Measurements from ENCODE around the gene FBN1.

FBN1 gene

GRCh38 chr15:48631176-48631770 is 14.2 kb downstream of the FBN1 start:
- Histone ChIP-seq H4K20me1 (ENCODE audit: insufficient read depth, low read length) (no peaks in the 10 kb centered on the region), H3K4me2 (ENCODE audit: low read length) (no peak overlapping the region), H3K9me3 (ENCODE audit: insufficient read depth, low read length) (no peaks in the 10 kb centered on the region), H3K4me1 (ENCODE audit: low read length) (0 out of 2 replicates have a peak, but pooled peaks cover 4% of the 10 kb centered on the region), H2AFZ (ENCODE audit: low read depth, low read length) (no peak overlapping the region), H3K27me3 (ENCODE audit: low read depth, low read length) (no peaks in the 10 kb centered on the region), H3K9ac (ENCODE audit: low read length) (no peak overlapping the region), H3K4me3 (ENCODE audit: low read length) (no peak overlapping the region), H3K36me3 (replicated peaks; ENCODE audit: low read depth, low read length) (no peaks in the 10 kb centered on the region), H3K79me2 (ENCODE audit: low read length) (no peaks in the 10 kb centered on the region), H3K27ac (ENCODE audit: low read length) (no peak overlapping the region)
- no peak for TF ChIP-seq EZH2phosphoT487 (IDR thresholded peaks at IDR 0.05; ENCODE audit: low read depth)
- no peak for TF ChIP-seq CTCF (IDR thresholded peaks at IDR 0.05; ENCODE audit: low read depth, low read length)

GRCh38 chr15:48630245-48630644 is 15.3 kb downstream of the FBN1 start:
- Histone ChIP-seq H2AFZ (ENCODE audit: low read depth, low read length) (no peak overlapping the region), H3K4me1 (ENCODE audit: low read length) (0 out of 2 replicates have a peak, but pooled peaks cover 4% of the 10 kb centered on the region), H3K79me2 (ENCODE audit: low read length) (no peaks in the 10 kb centered on the region), H4K20me1 (ENCODE audit: insufficient read depth, low read length) (no peaks in the 10 kb centered on the region), H3K27me3 (ENCODE audit: low read depth, low read length) (no peaks in the 10 kb centered on the region), H3K27ac (ENCODE audit: low read length) (no peak overlapping the region), H3K4me3 (ENCODE audit: low read length) (no peak overlapping the region), H3K9me3 (ENCODE audit: insufficient read depth, low read length) (no peaks in the 10 kb centered on the region), H3K4me2 (ENCODE audit: low read length) (no peak overlapping the region), H3K9ac (ENCODE audit: low read length) (no peak overlapping the region), H3K36me3 (replicated peaks; ENCODE audit: low read depth, low read length) (no peaks in the 10 kb centered on the region)
- TF ChIP-seq CTCF (IDR thresholded peaks at IDR 0.05; ENCODE audit: low read depth, low read length) (no peak), EZH2phosphoT487 (IDR thresholded peaks at IDR 0.05; ENCODE audit: low read depth) (no peak)

GRCh38 chr15:48628832-48629231 is 16.7 kb downstream of the FBN1 start:
- no peak for TF ChIP-seq EZH2phosphoT487 (IDR thresholded peaks at IDR 0.05; ENCODE audit: low read depth)
- no peak for TF ChIP-seq CTCF (IDR thresholded peaks at IDR 0.05; ENCODE audit: low read depth, low read length)
- Histone ChIP-seq H3K9ac (ENCODE audit: low read length) (no peak overlapping the region), H2AFZ (ENCODE audit: low read depth, low read length) (no peak overlapping the region), H3K9me3 (ENCODE audit: insufficient read depth, low read length) (no peaks in the 10 kb centered on the region), H4K20me1 (ENCODE audit: insufficient read depth, low read length) (no peaks in the 10 kb centered on the region), H3K27me3 (ENCODE audit: low read depth, low read length) (no peaks in the 10 kb centered on the region), H3K4me1 (ENCODE audit: low read length) (0 out of 2 replicates have a peak, but pooled peaks cover 4% of the 10 kb centered on the region), H3K27ac (ENCODE audit: low read length) (no peak overlapping the region), H3K36me3 (replicated peaks; ENCODE audit: low read depth, low read length) (no peaks in the 10 kb centered on the region), H3K4me3 (ENCODE audit: low read length) (no peak overlapping the region), H3K4me2 (ENCODE audit: low read length) (no peak overlapping the region), H3K79me2 (ENCODE audit: low read length) (no peaks in the 10 kb centered on the region)

GRCh38 chr15:48627260-48627940 is 18.1 kb downstream of the FBN1 start:
- H3K27me3 ChIP-seq (ENCODE audit: low read depth, low read length): no peaks in the 10 kb centered on the region
- H2AFZ ChIP-seq (ENCODE audit: low read depth, low read length): no peak overlapping the region
- H3K4me3 ChIP-seq (ENCODE audit: low read length): no peak overlapping the region
- no peak overlapping the region for H3K4me2 ChIP-seq (ENCODE audit: low read length)
- no peaks in the 10 kb centered on the region for H3K36me3 ChIP-seq (replicated peaks; ENCODE audit: low read depth, low read length)
- TF ChIP-seq EZH2phosphoT487 (IDR thresholded peaks at IDR 0.05; ENCODE audit: low read depth) (no peak), CTCF (IDR thresholded peaks at IDR 0.05; ENCODE audit: low read depth, low read length) (no peak)
- no peak overlapping the region for H3K27ac ChIP-seq (ENCODE audit: low read length)
- no peaks in the 10 kb centered on the region for H4K20me1 ChIP-seq (ENCODE audit: insufficient read depth, low read length)
- H3K9ac ChIP-seq (ENCODE audit: low read length): no peak overlapping the region
- no peaks in the 10 kb centered on the region for H3K9me3 ChIP-seq (ENCODE audit: insufficient read depth, low read length)
- H3K79me2 ChIP-seq (ENCODE audit: low read length): no peaks in the 10 kb centered on the region
- 0 out of 2 replicates have a peak, but pooled peaks cover 4% of the 10 kb centered on the region for H3K4me1 ChIP-seq (ENCODE audit: low read length)
